Eye (tissue), 1 donor: ENCODE data around the gene DLGAP1.
"Not testable (repeated sequence)": the region's sequence is repeated elsewhere in the genome, so short reads cannot be mapped to it uniquely, and the experiment has no call there.

ENCODE experiments used
- DNase-seq: peaks from one replicate; pipeline ENCODE4 v3.0.0-alpha.2; 2015

DLGAP1 gene

DNA sequence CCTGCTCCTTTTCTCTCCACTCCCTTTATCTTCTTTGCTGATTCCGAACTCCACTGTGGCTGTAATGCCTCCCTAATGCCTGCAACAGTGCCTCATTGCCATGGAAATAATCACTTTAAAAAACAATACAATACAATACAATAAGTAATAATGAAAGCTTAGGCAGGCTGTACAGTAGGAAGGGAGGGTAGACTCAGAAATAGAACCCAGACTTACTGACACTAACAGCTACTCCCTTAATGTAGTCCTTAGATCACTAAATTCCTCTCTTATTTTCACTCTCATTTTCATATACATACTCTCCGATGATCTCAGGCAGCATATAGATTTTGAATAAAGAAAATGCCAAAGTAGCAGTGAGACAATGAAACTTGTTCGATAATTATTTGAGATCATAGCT is 70.2 kb downstream of the DLGAP1 start:
- no peak for DNase-seq

DNA sequence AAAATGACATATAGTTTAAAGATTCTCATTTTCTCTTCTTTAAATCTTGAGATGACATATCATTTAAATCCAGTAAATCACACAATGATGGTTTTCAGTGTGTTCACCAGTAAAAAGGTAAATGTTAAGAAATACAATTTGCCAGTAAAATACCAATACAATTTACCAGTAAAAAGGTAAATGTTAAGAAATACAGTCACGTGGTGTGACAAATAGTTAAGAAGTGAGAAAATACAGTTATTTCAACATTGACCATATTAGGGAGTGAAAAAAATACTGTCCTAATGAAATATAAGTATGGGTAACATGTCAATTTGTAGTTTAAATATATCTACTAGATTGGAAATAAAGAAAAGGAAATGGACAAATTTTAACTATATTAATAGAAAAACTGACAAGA is 80.5 kb downstream of the DLGAP1 start:
- no peak for DNase-seq

DNA sequence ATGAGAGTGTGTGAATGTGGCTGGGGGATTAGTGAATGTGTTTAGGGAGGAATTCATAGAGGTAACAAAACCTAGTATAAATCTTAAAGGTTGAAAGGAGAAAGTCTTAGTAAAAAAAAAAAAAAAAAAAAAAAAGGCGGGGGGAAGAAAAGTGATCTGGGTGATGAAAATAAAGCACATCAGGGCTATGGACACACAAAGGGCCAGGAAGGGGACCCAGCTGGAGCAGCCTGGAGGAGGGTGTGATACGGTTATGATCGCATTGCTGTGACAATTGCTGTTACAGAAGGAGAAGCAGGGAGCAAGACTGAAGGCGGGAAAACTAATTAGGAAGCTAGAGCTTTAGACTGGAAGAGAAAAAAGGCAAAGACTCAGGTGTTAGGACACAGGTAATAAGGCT is 85.4 kb downstream of the DLGAP1 start:
- DNase-seq, result no peak

DNA sequence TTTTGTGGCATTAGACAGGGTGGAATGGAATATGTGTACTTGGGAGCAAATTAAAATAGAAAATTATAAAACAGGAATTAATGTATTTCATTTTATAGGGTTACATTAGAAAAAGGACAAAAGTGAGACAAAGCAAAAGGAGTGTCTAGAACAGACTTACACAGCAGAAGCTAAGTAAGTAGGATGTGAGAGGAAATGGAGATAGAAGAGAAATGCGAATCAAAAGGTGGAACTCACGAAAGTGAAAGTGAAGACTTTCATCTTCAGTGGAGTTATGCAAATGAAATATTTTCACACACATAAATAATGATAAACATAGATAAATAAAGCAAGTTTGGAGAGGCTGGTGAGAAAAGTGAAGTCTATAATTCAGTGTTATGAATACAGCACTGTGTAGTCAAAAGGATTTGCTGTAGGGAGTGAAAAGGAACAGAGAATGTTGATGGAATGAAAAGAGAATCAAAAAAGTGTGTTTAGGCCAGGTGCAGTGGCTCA is 94.8 kb downstream of the DLGAP1 start:
- DNase-seq, result no peak

DNA sequence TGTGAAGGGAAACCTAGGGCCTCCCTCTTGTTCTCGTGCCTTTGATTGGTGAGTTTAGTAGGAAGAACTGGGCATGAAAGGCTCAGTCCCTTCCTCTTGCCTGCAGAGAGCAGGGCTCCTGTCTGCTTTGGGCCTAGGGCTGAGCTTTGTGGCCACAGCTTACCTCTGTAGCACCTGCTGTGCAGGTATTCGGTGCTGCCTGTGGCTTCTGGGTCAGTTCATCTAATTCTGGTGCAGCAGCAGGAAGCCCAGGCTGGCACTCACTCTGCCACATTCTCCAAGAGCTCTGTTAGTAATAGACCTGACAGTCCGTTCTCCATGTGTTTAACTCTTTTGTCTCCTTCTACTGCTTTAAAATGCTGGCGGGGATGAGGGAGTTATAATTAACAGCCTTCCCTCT is 96.5 kb downstream of the DLGAP1 start:
- peak; percentile 5 for DNase-seq

DNA sequence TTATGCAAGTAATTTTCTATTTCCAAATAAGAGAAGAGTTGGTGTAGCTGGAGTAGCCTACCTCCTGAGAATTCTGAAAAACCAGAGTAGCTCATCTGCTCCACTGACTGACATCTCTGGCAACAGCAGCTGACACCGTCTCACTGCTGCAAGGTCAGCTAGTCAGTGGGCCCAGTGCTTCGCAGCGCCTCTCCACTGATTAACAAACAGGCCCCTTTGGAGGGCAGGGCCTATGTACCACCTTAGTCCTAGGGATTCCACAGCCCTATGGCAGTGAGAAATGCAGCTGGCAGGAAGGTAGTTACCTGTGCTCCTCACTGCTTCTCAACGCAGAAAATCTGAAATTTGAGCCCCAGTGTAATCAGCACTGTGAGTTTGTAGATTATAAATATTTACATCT is 97.5 kb downstream of the DLGAP1 start:
- peak; percentile 57 for DNase-seq

DNA sequence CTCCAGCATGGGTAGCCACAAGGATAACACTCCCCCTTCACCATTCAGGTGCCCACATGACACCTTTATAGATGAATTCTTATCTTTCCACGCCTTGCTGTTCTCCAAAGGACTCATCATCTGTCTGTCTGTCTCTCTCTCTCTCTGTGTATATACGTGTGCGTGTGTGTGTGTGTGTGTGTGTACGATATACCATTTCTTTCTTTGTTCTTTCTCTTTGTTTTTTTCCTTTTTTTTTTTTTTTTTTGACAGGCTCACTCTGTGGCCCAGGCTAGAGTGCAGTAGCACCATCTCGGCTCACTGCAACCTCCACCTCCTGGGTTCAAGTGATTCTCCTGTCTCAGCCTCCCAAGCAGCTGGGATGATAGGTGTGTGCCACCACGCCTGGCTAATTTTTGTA is 98.2 kb downstream of the DLGAP1 start:
- no peak for DNase-seq

DNA sequence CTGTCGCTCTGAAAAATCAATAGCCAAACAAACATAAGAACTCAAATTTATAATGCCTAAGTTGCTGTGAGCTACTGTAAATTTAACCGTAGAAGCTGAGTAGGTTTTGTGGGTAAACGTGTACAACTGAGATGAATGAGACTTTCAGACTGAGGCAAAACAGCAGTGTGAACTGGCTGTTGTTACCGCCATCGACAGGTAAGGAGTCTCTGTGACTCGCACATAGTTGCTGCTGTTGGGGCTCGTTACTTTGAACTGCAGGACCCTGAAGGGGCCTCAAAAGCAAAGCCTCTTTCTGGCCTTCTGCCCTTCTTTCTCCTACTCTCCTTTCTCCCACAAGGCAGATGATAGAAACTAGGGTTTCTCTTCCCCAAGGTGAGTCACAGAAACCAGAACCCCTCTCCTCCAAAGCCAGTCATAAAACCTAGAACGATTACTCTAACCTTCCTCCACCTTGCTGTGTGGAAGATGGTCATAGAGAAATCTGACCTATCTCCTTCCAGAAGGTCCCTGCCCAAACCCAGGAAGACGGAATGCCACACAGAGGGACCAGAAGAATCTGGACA is 101.2 kb downstream of the DLGAP1 start:
- no peak for DNase-seq

DNA sequence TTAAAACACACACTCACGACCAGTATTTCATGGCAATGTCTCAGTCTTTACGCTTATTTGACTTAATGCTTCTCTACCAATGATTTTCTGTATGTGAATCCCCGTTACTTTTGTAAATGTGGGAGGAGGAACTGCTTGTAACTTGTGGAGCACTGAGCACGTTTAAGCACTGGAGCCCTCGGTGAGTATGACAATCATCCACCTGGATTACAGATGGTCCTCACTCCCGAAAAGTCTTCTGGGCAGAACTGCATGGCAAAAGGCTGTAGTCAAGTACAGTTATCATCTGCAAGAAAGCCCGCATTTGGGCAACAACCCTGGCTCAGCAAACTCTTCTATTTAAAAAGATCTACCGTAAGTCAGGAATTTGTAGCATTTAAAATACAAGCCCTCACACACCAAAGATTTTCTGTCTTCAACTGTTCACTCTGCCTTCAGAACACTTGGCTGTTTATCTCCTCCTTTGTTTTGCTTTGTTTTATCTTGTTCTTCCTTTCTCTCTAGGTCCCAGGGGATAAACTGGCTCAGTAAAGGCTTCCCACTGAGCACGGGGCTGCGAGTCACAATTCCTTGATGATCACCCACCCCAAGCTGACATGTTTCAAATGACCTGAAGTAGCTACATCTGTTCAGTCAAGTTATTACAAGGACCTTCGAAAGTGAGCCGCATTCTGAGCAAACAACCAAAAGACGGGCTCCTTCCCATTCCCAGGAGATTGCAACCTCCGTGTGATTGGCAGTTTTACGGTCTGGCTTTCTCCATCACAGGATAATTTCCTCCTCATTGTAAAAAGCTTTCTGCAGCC is 102.2 kb downstream of the DLGAP1 start:
- DNase-seq, result peak; percentile 29

DNA sequence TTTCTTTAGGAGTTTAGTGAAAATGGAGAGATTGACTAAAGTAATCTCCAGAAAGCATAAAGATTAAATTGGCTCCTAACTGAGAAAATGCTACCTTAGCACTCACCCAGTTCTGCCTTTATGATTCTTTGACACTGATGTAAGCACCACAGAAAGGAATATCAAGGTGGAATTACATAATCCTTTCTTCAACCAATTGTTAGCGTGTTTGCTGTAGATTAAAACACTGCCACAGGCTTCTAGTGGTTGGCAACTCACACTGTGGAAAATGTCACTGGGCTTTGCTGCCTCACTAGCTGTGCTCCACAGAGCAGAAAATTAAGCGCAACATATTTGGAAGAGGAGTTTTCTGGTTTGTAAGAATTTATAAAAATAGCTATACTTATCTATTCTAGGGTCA is 104.1 kb downstream of the DLGAP1 start:
- peak; percentile 27 for DNase-seq

DNA sequence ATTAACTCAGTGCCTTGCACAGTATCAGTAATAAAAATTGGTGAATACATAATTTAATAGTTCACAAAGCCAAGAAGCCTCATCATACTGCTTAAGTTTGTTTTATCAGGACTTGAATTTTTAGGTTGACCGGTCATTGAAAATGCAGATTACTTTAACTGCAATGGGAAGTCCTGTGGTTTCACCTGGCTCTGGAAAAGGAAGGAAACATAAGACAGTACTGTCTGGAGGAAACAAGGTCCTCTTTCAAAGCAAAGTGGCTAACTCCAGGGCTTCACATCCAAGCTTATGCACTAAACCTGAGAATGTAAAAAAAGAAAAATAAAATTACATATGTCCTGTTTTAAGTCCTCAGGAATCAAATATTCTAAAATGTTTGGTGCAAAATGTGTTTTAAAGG is 119.7 kb downstream of the DLGAP1 start:
- no peak for DNase-seq

DNA sequence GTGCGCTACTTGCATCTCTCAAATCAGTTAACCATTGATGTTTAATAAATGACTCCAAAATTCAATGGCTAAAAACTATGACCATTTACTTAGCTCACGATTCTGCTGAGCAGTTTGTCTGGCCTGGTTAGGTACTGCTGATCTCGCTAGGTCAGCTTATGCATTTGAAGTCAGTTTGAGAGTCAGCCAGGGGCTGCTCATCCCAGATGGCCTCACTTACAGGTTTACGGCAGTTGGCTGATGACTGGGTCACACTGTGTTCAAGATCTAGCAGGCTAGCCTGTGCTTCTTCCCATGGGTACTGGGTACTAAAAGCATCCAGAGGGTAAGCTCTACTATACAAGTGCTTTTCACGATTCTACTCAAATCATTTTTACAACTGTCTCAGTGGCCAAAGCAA is 122.1 kb downstream of the DLGAP1 start:
- no peak for DNase-seq

DNA sequence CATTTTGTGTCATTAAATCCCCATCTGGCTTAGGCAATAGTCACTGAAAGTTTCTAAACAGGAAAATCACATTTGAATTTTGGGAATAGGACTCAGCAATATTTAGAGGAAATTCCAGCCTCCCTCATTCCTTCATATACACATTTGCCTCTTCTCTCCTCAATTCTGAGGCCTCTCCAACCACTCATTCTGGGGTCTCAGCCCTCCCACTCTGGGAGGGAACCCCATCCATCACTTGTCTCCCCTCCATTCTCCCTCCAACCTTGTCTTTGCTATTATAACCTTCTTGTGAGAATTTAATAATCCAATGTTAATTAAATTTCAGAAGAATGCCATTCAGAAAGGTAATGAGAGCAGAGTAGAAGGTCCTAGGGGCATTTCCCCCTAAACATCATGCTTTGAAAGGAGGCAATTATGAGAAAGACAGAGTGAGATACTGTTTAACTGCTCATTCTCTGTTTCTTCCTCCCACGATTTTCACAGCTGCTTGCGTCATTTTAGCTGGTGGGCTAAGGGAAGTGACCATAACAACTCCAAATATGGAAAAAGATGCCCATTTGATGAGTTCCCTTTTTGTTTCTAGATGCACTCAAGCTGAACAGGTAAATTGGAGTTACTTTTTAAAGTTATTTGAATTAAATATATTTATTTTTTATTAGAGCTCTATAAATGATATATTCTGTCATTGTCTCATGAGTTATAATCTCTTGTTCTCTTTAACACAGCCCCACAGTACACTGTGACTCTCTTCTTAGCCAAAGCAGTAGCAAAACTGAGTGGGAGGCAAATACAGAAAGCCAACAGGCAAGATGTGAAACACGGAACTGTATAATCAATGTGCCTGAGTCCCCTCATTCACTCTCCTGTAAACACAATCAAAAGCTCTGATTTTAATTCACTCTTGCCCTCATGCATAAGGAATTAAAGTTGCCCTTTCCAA is 135.1 kb downstream of the DLGAP1 start:
- DNase-seq, result no peak

DNA sequence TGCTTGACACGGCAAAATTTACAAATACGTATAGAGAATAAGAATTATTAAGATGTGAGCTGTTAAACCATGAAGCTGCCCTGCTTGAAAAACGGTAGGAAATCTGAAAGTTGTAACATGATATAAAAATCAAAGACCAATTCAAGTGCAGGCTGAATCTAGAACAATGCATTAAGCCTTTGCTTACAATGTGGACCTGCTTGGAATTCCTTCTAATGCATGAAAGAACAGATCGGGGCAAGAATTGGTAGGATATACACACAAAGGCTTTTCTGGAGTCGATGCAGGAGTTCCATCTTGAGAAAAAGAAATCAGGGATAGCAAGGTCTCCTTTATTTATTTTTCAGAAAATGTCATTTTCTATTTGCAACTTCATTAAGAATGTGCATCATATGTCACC is 136.8 kb downstream of the DLGAP1 start:
- no peak for DNase-seq

DNA sequence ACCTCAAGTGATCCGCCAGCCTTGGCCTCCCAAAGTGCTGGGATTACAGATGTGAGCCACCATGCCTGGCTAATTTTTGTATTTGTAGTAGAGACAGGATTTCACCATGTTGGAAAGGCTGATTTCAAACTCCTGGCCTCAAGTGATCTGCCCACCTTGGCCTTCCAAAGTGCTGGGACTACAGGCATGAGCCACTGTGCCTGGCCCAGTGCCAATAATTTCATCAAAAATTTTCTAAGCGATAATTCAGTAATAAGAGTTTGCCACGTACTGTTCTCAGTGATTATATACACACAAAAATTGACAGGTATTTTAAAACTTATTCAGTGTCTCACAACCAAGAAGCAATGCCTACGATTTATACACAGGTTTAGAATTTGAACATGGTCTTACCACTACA is 143.2 kb downstream of the DLGAP1 start:
- not testable (repeated sequence) for DNase-seq

DNA sequence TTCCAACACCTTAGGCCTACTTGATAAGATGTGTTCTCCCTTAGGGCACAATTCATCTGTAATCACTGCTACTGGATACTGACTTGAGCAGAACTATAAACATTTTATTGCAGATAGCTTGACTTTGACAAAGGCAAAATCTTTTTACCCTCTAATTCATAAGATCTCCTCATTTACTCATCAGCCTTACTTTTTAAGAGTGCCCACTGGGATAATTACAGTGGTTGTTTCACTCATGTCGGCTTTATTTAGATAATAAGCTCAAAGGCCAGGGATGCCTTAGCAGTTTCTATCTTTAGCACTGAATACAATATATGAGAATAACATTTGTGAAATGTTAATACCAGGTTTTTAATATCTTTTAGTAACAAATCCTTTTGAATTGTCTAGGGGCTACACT is 144.0 kb downstream of the DLGAP1 start:
- DNase-seq, result no peak

DNA sequence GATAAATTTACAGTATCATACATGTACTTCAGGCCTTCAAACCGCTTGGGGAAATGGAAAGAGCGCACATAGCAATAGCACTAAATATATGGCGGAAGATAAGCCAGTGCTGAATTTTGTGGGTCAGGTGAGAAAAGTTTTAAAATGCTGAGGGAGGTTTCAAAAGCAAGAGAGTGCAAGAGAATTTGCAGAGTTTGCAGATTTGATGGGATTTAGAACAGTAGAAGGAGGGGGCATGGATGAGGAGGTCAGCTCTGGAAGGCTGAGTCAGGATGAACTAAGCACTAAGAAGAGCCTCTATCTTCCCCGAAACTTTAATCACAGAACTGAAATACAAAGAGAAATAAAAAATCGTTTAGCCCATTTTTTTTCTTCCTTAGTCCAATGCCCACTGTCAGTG is 145.9 kb downstream of the DLGAP1 start:
- DNase-seq, result no peak

DNA sequence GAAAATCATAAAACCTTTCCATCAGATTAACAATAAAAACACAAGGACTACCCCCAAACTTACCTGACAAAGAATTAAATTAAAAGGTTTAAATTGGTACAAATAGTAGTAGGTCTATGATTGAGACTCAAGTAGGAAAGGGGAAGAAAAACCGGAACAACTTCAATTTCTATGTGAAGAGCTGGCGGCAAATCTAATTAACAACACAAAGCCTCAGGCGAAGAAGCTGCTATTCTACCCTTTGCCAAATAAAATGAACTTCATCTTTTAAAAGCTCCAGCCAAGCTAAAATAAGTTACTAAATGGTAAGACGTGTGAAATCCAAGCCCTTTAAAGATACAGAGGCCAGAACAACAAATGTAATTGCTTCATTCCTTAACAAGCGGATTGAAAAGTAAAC is 146.5 kb downstream of the DLGAP1 start:
- DNase-seq, result no peak

DNA sequence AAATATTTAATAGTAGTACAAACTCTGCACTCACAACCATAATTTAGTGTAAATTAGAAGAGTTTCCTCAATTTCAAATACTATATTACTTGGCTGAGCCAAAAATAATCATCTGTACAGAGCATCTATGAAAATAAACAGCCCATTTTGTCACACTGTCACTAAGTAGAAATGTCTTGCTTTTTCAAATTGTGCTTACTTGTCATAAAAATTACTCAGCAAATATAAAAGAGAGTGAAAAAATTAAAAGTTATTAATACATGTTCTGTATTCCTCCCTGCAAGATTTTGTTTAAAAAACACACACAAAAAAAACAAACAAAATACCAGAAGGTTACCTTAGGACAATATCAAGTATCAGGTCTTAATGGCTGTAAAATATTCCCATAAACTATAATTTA is 155.7 kb downstream of the DLGAP1 start:
- DNase-seq, result no peak

DNA sequence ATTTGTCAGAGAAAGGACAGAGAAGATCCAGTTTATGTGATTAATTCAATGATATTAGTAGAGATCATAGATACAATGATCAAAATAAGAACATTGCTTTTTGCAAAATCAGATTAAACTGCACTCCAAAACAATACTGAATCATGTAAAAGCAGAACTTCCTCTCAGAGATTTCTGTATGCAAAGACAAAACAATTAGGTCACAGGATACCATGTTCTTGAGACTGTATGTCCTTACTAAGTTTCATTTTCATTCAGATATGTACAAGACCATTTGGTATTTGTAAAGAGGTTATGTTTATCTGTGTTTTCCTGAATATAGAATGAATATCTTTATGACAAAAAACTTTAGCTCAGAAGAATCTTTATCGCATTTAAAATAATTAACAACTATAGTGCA is 161.8 kb downstream of the DLGAP1 start:
- DNase-seq, result no peak

DNA sequence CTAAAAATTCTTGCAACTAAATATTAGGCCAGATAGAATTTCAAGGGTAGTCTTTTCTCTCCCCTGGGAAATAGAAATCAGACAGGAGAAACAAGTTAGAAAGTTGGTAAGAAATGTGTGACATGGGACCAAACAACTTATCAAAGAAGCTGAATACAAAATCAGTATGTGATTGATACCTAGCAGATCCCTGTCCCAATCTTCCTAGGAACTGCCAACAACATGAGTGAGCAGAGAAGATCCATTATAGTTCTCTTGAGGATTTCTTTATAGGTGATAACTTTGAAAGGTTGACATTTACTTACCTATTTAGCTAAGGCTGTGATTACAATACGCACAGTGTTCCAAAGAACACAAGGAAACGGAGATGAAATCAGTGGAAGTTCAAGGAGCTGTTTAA is 162.4 kb downstream of the DLGAP1 start:
- no peak for DNase-seq

DNA sequence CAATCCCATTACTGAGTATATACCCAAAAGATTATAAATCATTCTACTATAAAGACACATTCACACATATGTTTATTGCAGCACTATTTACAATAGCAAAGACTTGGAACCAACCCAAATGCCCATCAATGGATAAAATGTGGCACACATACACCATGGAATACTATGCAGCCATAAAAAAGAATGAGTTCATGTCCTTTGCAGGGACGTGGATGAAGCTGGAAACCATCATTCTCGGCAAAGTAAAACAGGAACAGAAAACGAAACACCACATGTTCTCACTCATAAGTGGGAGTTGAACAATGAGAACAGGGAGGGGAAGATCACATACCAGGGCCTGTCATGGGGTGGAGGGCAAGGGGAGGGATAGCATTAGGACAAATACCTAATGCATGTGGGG is 167.8 kb downstream of the DLGAP1 start:
- DNase-seq, result not testable (repeated sequence)

DNA sequence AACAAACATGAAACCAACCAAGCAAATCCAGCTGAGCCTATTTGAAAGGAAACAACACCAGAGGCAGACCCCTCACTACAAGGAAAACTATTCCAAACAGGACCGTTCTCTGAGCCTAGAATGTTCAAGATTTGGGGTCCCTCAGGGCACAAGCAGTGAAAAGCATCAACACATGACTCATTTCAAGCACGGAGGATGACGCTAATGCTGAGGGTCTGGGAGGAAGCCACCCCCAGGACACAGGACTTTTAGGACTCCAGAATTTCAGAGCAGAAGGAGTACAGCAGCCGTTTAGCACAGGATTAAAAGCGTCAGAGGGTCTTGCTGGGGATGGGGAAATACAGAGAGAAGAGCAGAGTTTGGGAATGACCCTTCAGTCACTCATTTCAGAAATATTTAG is 168.9 kb downstream of the DLGAP1 start:
- no peak for DNase-seq

DNA sequence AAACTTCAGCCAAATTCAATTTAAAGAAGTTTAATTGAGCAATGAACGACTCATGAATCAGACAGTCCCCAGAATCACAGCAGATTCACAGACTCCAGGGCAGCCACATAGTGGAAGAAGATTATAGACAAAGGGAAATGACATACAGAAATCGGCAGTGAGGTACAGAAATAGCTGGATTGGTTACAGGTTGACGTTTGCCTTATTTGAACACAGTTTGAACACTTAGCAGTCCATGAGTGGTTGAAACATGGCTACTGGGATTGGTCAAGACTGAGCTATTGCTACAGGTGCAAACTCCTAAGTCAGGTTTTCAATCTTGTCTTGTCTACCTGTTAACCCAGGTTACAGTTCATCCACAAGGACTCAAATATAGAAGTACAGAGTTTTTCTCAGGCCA is 169.6 kb downstream of the DLGAP1 start:
- DNase-seq, result no peak
